ENCODE measurements around the gene GARNL3. TPM values are rescaled to one million over a fixed set of nuclear protein-coding genes. Genes with fewer than 3 reads are reported as not detected.
A peak's percentile ranks its signal among the peaks of the same experiment; 100 is the strongest.

Gene GARNL3
- total and polyA plus RNA-seq, 2 donors (not counting 1 experiment from before 2014, with no cell fraction given), result 1.5 to 12.6 TPM

GRCh38 chr9:127283135-127283534 lies 18.6 kb downstream of the GARNL3 start:
- Mint-ChIP-seq H3K4me3 (no peak overlapping the region), H3K27ac (no peak overlapping the region), H3K4me1 (peaks cover 17% of the 10 kb centered on the region), H3K9me3 (ENCODE audit: insufficient read depth) (no peaks in the 10 kb centered on the region), H3K27me3 (no peaks in the 10 kb centered on the region)
- 100% methylated on average over 3 of the region's 3 CpGs for WGBS (ENCODE audit: insufficient coverage)
- no peak for TF ChIP-seq CTCF (IDR thresholded peaks at IDR 0.05)
- H3K4me3 ChIP-seq (ENCODE audit: control extremely low read depth in 1 of 5, extremely low read depth in 1 of 5, insufficient read depth in 1 of 5, low read depth in 2 of 5, low read length in 4 of 5), result no peak overlapping the region
- no peaks in the 10 kb centered on the region for H3K27me3 ChIP-seq (replicated peaks in 1 of 4; ENCODE audit: control extremely low read depth in 1 of 4, control insufficient read depth in 3 of 4, insufficient read depth in 4 of 4, low read length in 3 of 4)
- H3K9me3 ChIP-seq (ENCODE audit: control extremely low read depth in 1 of 3, control insufficient read depth in 2 of 3, insufficient read depth in 1 of 3, low read length in 2 of 3), result peaks cover 0 to 3% (median 0%) of the 10 kb centered on the region in 3 donors
- CTCF ChIA-PET, result no interaction called here
- H3K9ac ChIP-seq (ENCODE audit: low read length), result no peak overlapping the region
- DNase-seq (no peak), ATAC-seq (ENCODE audit: low read depth) (no peak)
- H3K4me2 ChIP-seq (replicated peaks; ENCODE audit: low read depth, low read length, poor library complexity, severe bottlenecking), result no peak overlapping the region
- no peaks in the 10 kb centered on the region for H3K36me3 ChIP-seq (replicated peaks in 1 of 2; ENCODE audit: control extremely low read depth in 1 of 2, control insufficient read depth in 1 of 2, extremely low read depth in 1 of 2, insufficient read depth in 2 of 2, low read length in 1 of 2)
- H3K27ac ChIP-seq (ENCODE audit: low read length in 2 of 2), result no peak overlapping the region
- intact Hi-C loops (cut with micrococcal nuclease), result no loop called here
- POLR2A ChIA-PET, result no interaction called here
- H4K20me1 ChIP-seq (ENCODE audit: control insufficient read depth, insufficient read depth, low read length, poor library complexity, severe bottlenecking), result no peaks in the 10 kb centered on the region
- no peak overlapping the region for H2AFZ ChIP-seq (ENCODE audit: insufficient read depth, low read depth, low read length, poor library complexity, severe bottlenecking)
- no peaks in the 10 kb centered on the region for H3K4me1 ChIP-seq (ENCODE audit: control insufficient read depth in 2 of 2, insufficient read depth in 2 of 2, low read length in 2 of 2)
- no peaks in the 10 kb centered on the region for H3K79me2 ChIP-seq (ENCODE audit: control insufficient read depth, insufficient read depth, low read length)

GRCh38 chr9:127283917-127284497 lies 19.4 kb downstream of the GARNL3 start:
- intact Hi-C loops (cut with micrococcal nuclease), result no loop called here
- Histone ChIP-seq H3K4me3 (ENCODE audit: control extremely low read depth in 1 of 5, extremely low read depth in 1 of 5, insufficient read depth in 1 of 5, low read depth in 2 of 5, low read length in 4 of 5) (no peak overlapping the region), H3K9me3 (ENCODE audit: control extremely low read depth in 1 of 3, control insufficient read depth in 2 of 3, insufficient read depth in 1 of 3, low read length in 2 of 3) (no peaks in the 10 kb centered on the region), H3K9ac (ENCODE audit: low read length) (no peak overlapping the region), H3K4me1 (ENCODE audit: control insufficient read depth in 2 of 2, insufficient read depth in 2 of 2, low read length in 2 of 2) (no peaks in the 10 kb centered on the region), H3K36me3 (replicated peaks in 1 of 2; ENCODE audit: control extremely low read depth in 1 of 2, control insufficient read depth in 1 of 2, extremely low read depth in 1 of 2, insufficient read depth in 2 of 2, low read length in 1 of 2) (no peaks in the 10 kb centered on the region), H4K20me1 (ENCODE audit: control insufficient read depth, insufficient read depth, low read length, poor library complexity, severe bottlenecking) (no peaks in the 10 kb centered on the region), H2AFZ (ENCODE audit: insufficient read depth, low read depth, low read length, poor library complexity, severe bottlenecking) (peak overlapping the region; percentile 3), H3K27me3 (replicated peaks in 1 of 4; ENCODE audit: control extremely low read depth in 1 of 4, control insufficient read depth in 3 of 4, insufficient read depth in 4 of 4, low read length in 3 of 4) (no peaks in the 10 kb centered on the region), H3K27ac (ENCODE audit: low read length in 2 of 2) (no peak overlapping the region), H3K79me2 (ENCODE audit: control insufficient read depth, insufficient read depth, low read length) (no peaks in the 10 kb centered on the region), H3K4me2 (replicated peaks; ENCODE audit: low read depth, low read length, poor library complexity, severe bottlenecking) (no peak overlapping the region)
- no CpG with 5 or more reads among the region's 2 CpGs for WGBS (ENCODE audit: insufficient coverage)
- DNase-seq (no peak), ATAC-seq (ENCODE audit: low read depth) (no peak)
- Mint-ChIP-seq H3K4me1 (peaks cover 16% of the 10 kb centered on the region), H3K27ac (no peak overlapping the region), H3K9me3 (ENCODE audit: insufficient read depth) (no peaks in the 10 kb centered on the region), H3K4me3 (no peak overlapping the region), H3K27me3 (no peaks in the 10 kb centered on the region)
- TF ChIP-seq EZH2 (IDR thresholded peaks at IDR 0.05; ENCODE audit: borderline replicate concordance, insufficient read depth, low read depth, low read length, poor library complexity, severe bottlenecking) (no peak), CTCF (IDR thresholded peaks at IDR 0.05) (no peak)
- ChIA-PET POLR2A (no interaction called here), CTCF (no interaction called here)
